MM.1S (cell line): ENCODE data around the gene RAP1GDS1.

Source experiments
- DNase-seq: peaks from one replicate; pipeline ENCODE4 v3.0.0-alpha.2; 2015
- H2AFZ ChIP-seq: fragments of 300-600 bp; sonication (generic); 2 replicates; pipeline ENCODE4 v1.6.0; 2016; ENCODE audit warnings: antibody characterized with exemption, low read length
- H3F3A ChIP-seq: fragments of 300-600 bp; sonication (generic); 2 replicates; pipeline ENCODE4 v1.6.1; 2016; ENCODE audit warnings: mild to moderate bottlenecking, antibody characterized with exemption, low read length, moderate library complexity, mixed read lengths; ENCODE audit not compliant: insufficient read depth
- H3K27ac ChIP-seq: fragments of 300-600 bp; sonication (generic); 2 replicates; pipeline ENCODE4 v1.5.1; 2016; ENCODE audit warnings: mild to moderate bottlenecking, low read length
- H3K27me3 ChIP-seq: fragments of 300-600 bp; sonication (generic); replicated peaks from 2 replicates; pipeline ENCODE4 v1.6.0; 2016; ENCODE audit warnings: low read length; ENCODE audit not compliant: insufficient read depth
- H3K36me3 ChIP-seq: fragments of 300-600 bp; sonication (generic); replicated peaks from 2 replicates; pipeline ENCODE4 v1.6.1; 2016; ENCODE audit warnings: mild to moderate bottlenecking, low read length, mixed read lengths; ENCODE audit not compliant: insufficient read depth
- H3K4me1 ChIP-seq: fragments of 300-600 bp; sonication (generic); 2 replicates; pipeline ENCODE4 v1.6.1; 2016; ENCODE audit warnings: low read length, mixed read lengths
- H3K4me2 ChIP-seq: fragments of 300-600 bp; sonication (generic); 2 replicates; pipeline ENCODE4 v1.6.0; 2016; ENCODE audit warnings: low read depth, low read length
- H3K4me3 ChIP-seq: fragments of 300-600 bp; sonication (generic); 2 replicates; pipeline ENCODE4 v1.5.1; 2016; ENCODE audit warnings: low read length, mixed read lengths
- H3K79me2 ChIP-seq: fragments of 300-600 bp; sonication (generic); 2 replicates; pipeline ENCODE4 v1.6.1; 2016; ENCODE audit warnings: mixed run types, low read length, mixed read lengths
- H3K9ac ChIP-seq: fragments of 300-600 bp; sonication (generic); 2 replicates; pipeline ENCODE4 v1.6.1; 2016; ENCODE audit warnings: low read length, mixed read lengths
- H3K9me2 ChIP-seq: fragments of 300-600 bp; sonication (generic); replicated peaks from 2 replicates; pipeline ENCODE4 v1.6.1; 2016; ENCODE audit warnings: mild to moderate bottlenecking, low read length, mixed read lengths; ENCODE audit not compliant: insufficient read depth
- H3K9me3 ChIP-seq: fragments of 300-600 bp; sonication (generic); replicated peaks from 2 replicates; pipeline ENCODE4 v1.6.1; 2016; ENCODE audit warnings: mild to moderate bottlenecking, low read length, mixed read lengths; ENCODE audit not compliant: insufficient read depth
- H4K20me1 ChIP-seq: fragments of 300-600 bp; sonication (generic); 2 replicates; pipeline ENCODE4 v1.6.1; 2016; ENCODE audit warnings: mild to moderate bottlenecking, low read length, moderate library complexity, mixed read lengths; ENCODE audit not compliant: insufficient read depth
- EZH2 ChIP-seq: fragments of 300-600 bp; sonication (generic); optimal IDR thresholded peaks from 2 replicates; pipeline ENCODE3; 2017; ENCODE audit warnings: low read depth, mild to moderate bottlenecking, antibody characterized with exemption, low read length, mixed read lengths
- EZH2phosphoT487 ChIP-seq: fragments of 300-600 bp; sonication (generic); IDR thresholded peaks from 2 replicates; pipeline ENCODE4 v1.6.1; 2018; ENCODE audit warnings: antibody characterized with exemption, low read length
- TF ChIP-seq, protein P1 (sequence below): fragments of 300-600 bp; sonication (generic); IDR thresholded peaks from 2 replicates; pipeline ENCODE4 v1.5.1; 2016; ENCODE audit warnings: antibody characterized with exemption, low read length, mixed read lengths

The RAP1GDS1 gene

DNA sequence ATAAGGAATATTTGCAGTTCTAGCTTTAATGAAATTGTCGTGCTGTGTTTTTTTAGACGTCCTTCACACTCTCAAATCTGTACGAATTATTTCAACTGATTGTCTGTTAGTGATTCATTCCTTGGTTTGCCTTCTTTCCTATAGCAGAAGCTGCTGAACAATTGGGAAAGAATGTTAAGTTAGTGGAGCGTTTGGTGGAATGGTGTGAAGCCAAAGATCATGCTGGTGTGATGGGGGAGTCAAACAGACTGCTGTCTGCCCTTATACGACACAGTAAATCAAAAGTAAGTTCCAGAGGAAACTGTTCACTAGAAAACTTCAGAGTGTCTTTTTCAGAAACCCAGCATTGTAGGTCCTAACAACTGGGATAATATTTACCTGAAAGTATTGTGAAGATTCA lies 159.9 kb downstream of the RAP1GDS1 start:
- H3K4me2 ChIP-seq: no peak overlapping the region
- H2AFZ ChIP-seq: no peak overlapping the region
- H3K9me2 ChIP-seq: no peaks in the 10 kb centered on the region
- peaks cover 2% of the 10 kb centered on the region; the same call in 1 of the 2 replicates for H3K36me3 ChIP-seq
- no peaks in the 10 kb centered on the region for H3K79me2 ChIP-seq
- no peaks in the 10 kb centered on the region for H4K20me1 ChIP-seq
- no peaks in the 10 kb centered on the region for H3K4me1 ChIP-seq
- no peak overlapping the region for H3K9ac ChIP-seq
- no peaks in the 10 kb centered on the region for H3K27me3 ChIP-seq
- H3F3A ChIP-seq: no peaks in the 10 kb centered on the region
- TF ChIP-seq, protein P1, sequence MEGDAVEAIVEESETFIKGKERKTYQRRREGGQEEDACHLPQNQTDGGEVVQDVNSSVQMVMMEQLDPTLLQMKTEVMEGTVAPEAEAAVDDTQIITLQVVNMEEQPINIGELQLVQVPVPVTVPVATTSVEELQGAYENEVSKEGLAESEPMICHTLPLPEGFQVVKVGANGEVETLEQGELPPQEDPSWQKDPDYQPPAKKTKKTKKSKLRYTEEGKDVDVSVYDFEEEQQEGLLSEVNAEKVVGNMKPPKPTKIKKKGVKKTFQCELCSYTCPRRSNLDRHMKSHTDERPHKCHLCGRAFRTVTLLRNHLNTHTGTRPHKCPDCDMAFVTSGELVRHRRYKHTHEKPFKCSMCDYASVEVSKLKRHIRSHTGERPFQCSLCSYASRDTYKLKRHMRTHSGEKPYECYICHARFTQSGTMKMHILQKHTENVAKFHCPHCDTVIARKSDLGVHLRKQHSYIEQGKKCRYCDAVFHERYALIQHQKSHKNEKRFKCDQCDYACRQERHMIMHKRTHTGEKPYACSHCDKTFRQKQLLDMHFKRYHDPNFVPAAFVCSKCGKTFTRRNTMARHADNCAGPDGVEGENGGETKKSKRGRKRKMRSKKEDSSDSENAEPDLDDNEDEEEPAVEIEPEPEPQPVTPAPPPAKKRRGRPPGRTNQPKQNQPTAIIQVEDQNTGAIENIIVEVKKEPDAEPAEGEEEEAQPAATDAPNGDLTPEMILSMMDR: no peak
- TF ChIP-seq EZH2phosphoT487 (no peak), EZH2 (no peak)
- H3K27ac ChIP-seq: no peak overlapping the region
- H3K4me3 ChIP-seq: no peak overlapping the region
- no peaks in the 10 kb centered on the region for H3K9me3 ChIP-seq
- DNase-seq: no peak

DNA sequence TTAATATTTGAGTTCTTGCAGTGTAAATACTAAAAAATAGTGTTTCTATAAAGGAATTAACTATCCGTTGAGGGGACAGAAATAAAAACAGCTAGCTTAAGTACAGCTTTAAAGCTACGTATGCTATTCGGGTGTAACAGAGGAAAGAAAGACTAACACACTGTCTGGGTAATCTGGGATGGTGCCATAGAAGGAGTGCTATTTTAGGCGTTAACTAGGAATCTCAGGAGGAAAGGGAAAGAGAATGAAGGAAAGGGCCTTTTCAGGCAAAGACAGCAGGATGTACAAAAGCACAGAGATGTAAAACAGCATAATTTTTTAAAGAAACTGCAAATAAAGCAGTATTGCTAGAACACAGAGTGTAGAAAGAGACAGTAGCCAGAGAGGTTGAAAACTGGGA lies 161.8 kb downstream of the RAP1GDS1 start:
- Histone ChIP-seq H3K27ac (no peak overlapping the region), H2AFZ (no peak overlapping the region), H3K9me2 (no peaks in the 10 kb centered on the region), H3K27me3 (no peaks in the 10 kb centered on the region), H4K20me1 (no peaks in the 10 kb centered on the region), H3K9me3 (no peaks in the 10 kb centered on the region), H3F3A (no peaks in the 10 kb centered on the region), H3K79me2 (no peaks in the 10 kb centered on the region), H3K4me3 (no peak overlapping the region), H3K4me1 (no peaks in the 10 kb centered on the region), H3K9ac (no peak overlapping the region), H3K36me3 (peaks cover 2% of the 10 kb centered on the region; the same call in 1 of the 2 replicates), H3K4me2 (no peak overlapping the region)
- TF ChIP-seq EZH2phosphoT487 (no peak), EZH2 (no peak)
- TF ChIP-seq, protein P1: no peak
- no peak for DNase-seq

DNA sequence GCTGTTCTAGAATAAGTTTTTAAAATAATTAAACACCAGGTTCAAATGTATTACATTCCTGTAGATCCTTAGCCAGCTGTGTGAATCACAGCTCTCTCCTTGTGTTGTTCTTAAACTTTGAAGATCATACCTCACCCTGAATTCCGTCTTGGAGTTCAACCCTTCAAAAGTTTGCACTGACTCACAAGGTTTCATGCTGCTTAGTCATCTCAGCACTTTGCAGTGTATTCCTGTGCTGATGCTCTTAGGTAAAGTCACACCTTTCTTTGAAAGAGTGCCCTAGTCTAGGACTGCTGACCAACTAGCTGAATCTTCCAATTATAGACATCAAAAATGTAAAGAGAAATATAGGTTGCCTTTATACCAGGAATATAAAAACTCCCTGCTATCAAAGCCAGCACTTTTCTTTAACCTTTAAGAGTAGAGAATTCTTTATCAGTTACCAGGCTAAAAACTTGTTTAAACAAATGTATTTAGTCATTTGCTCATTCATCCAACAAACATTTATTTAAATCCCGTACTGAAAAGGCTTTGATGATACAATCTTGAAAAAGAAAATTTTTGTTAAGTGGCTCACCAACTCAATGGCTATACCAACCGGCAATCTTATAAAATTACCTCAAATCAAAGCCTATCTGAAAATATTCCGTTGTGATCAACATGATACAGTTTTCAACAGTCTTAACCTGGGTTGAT lies 169.7 kb downstream of the RAP1GDS1 start:
- Histone ChIP-seq H3K9me2 (no peaks in the 10 kb centered on the region), H3F3A (no peaks in the 10 kb centered on the region), H3K36me3 (no peaks in the 10 kb centered on the region), H3K9ac (no peak overlapping the region), H3K9me3 (no peaks in the 10 kb centered on the region), H3K4me1 (no peaks in the 10 kb centered on the region), H3K4me2 (no peak overlapping the region), H3K79me2 (no peaks in the 10 kb centered on the region), H3K4me3 (no peak overlapping the region), H2AFZ (no peak overlapping the region), H3K27me3 (no peaks in the 10 kb centered on the region), H3K27ac (no peak overlapping the region), H4K20me1 (no peaks in the 10 kb centered on the region)
- TF ChIP-seq EZH2 (no peak), EZH2phosphoT487 (no peak)
- TF ChIP-seq, protein P1: no peak
- no peak for DNase-seq
